ENCODE measurements around the gene SOHLH1. TPM values are rescaled to one million over a fixed set of nuclear protein-coding genes. Genes with fewer than 3 reads are reported as not detected.

SOHLH1 gene
- polyA plus RNA-seq, 1 experiment = not detected

- Histone ChIP-seq H3K4me3 (ENCODE audit: low read depth, low read length) (no peak overlapping the region), H3K9me3 (ENCODE audit: control insufficient read depth, insufficient read depth, low read length) (peaks cover 29% of the 10 kb centered on the region), H3K27me3 (ENCODE audit: control insufficient read depth, insufficient read depth, low read length) (peaks cover 2% of the 10 kb centered on the region), H3K27ac (ENCODE audit: low read depth, low read length) (no peak overlapping the region)
- POLR2A ChIA-PET = no interaction called here
- DNase-seq (ENCODE audit: low read depth, low spot score) = no peak
- TF ChIP-seq, protein P1, sequence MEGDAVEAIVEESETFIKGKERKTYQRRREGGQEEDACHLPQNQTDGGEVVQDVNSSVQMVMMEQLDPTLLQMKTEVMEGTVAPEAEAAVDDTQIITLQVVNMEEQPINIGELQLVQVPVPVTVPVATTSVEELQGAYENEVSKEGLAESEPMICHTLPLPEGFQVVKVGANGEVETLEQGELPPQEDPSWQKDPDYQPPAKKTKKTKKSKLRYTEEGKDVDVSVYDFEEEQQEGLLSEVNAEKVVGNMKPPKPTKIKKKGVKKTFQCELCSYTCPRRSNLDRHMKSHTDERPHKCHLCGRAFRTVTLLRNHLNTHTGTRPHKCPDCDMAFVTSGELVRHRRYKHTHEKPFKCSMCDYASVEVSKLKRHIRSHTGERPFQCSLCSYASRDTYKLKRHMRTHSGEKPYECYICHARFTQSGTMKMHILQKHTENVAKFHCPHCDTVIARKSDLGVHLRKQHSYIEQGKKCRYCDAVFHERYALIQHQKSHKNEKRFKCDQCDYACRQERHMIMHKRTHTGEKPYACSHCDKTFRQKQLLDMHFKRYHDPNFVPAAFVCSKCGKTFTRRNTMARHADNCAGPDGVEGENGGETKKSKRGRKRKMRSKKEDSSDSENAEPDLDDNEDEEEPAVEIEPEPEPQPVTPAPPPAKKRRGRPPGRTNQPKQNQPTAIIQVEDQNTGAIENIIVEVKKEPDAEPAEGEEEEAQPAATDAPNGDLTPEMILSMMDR (IDR thresholded peaks at IDR 0.05; ENCODE audit: low read depth, low read length) = no peak
- CTCF ChIA-PET = no interaction called here
Measured at GRCh38 chr9:135665795-135666189, 33.5 kb downstream of the SOHLH1 start.

DNA sequence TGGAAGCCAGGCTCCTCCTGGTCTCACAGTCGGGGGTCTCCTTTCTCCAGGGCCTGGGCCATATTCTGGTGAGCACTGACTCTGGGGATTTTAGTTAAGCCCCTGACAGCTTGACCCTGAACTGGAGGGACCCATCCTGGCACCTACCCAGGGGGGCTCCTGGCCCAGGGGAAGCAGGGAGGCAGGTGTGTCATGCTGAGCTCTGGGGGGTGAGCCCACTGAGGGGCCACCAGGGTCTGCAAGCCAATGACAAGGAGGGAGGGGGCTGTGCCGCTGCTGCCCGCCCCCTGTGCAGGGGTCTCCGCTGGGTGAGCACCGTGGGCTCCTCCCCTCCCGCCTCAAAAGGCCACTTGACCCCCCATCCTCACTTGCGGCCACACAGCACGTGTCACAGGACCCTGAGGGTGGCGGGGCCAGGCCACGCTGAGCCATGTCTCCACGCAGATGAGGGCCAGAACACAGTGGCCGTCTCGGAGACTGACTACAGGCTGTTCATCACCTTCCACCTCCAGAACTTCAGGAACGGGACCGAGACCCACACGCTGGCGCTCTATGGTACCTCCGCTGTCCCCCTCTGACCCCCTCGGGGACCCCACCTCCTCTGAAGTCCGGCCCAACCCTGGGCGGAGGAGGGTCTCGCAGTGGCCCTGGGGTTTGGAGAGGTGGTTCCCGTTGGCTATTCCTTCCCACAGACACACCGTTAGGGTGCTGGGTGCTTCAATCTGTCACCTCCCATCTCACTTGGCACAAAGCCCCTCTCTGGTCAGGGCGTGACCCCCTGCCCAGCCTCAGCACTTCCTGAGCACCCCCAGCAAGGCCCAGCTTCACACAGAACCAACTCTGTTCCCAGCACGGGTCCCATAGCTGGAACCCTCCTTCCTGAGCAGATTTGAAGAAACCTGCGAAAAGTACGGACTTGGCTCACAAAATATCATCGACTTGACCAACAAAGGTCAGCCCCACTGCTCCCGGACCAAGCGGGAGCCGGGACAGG, 34.2 kb downstream of the SOHLH1 start:
- TF ChIP-seq, protein P1 (IDR thresholded peaks at IDR 0.05; ENCODE audit: low read depth, low read length) = no peak
- Histone ChIP-seq H3K27ac (ENCODE audit: low read depth, low read length) (no peak overlapping the region), H3K27me3 (ENCODE audit: control insufficient read depth, insufficient read depth, low read length) (peaks cover 2% of the 10 kb centered on the region), H3K9me3 (ENCODE audit: control insufficient read depth, insufficient read depth, low read length) (peaks cover 27% of the 10 kb centered on the region), H3K4me3 (ENCODE audit: low read depth, low read length) (no peak overlapping the region)
- CTCF ChIA-PET = no interaction called here
- POLR2A ChIA-PET = no interaction called here
- no peak for DNase-seq (ENCODE audit: low read depth, low spot score)

DNA sequence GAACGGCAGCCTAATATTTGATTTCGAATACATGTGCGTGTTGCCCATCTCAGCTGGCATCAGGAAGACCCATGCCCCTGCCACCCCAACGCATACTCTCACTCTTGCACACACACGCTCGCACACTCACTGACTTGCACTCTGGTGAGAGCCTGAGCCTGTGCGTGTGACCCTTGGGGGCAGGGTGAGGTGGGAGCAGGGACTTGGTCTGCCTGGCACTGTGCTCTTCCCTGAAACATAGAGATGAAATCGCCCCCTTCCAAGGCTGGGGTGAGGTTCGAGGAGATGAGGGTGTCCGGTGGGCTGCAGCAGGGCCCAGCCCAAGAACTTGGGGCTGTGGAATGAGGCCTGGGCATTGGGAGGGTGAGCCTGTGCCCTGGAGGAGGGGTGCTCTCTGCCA, 35.0 kb downstream of the SOHLH1 start:
- ChIA-PET CTCF (no interaction called here), POLR2A (no interaction called here)
- H3K9me3 ChIP-seq (ENCODE audit: control insufficient read depth, insufficient read depth, low read length) = peaks cover 21% of the 10 kb centered on the region
- no peak overlapping the region for H3K4me3 ChIP-seq (ENCODE audit: low read depth, low read length)
- no peak for DNase-seq (ENCODE audit: low read depth, low spot score)
- H3K27me3 ChIP-seq (ENCODE audit: control insufficient read depth, insufficient read depth, low read length) = peaks cover 2% of the 10 kb centered on the region
- H3K27ac ChIP-seq (ENCODE audit: low read depth, low read length) = no peak overlapping the region
- TF ChIP-seq, protein P1 (IDR thresholded peaks at IDR 0.05; ENCODE audit: low read depth, low read length) = no peak

DNA sequence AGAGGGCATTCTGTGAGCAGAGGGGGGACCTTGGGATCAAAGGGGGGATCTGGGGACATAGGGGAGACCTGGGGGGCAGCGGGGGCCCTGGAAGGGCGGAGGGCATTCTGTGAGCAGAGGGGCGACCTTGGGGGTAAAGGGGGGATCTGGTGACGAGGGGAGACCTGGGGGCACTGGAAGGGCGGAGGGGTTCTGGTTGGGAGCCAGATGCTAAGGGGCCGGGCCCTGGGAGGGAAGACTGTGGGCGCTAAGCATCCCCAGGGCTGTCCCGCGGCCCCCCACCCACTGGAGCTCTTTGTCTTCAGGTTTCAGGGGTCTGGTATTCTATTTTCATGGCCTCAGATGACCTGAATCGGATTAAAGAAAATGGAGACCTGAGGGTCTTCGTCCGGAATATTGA, 35.4 kb downstream of the SOHLH1 start:
- Histone ChIP-seq H3K9me3 (ENCODE audit: control insufficient read depth, insufficient read depth, low read length) (peaks cover 21% of the 10 kb centered on the region), H3K4me3 (ENCODE audit: low read depth, low read length) (no peak overlapping the region), H3K27me3 (ENCODE audit: control insufficient read depth, insufficient read depth, low read length) (peaks cover 2% of the 10 kb centered on the region), H3K27ac (ENCODE audit: low read depth, low read length) (no peak overlapping the region)
- CTCF ChIA-PET = no interaction called here
- POLR2A ChIA-PET = no interaction called here
- TF ChIP-seq, protein P1 (IDR thresholded peaks at IDR 0.05; ENCODE audit: low read depth, low read length) = no peak
- no peak for DNase-seq (ENCODE audit: low read depth, low spot score)

- ChIA-PET CTCF (no interaction called here), POLR2A (no interaction called here)
- H3K9me3 ChIP-seq (ENCODE audit: control insufficient read depth, insufficient read depth, low read length) = peaks cover 21% of the 10 kb centered on the region
- TF ChIP-seq, protein P1 (IDR thresholded peaks at IDR 0.05; ENCODE audit: low read depth, low read length) = no peak
- peaks cover 2% of the 10 kb centered on the region for H3K27me3 ChIP-seq (ENCODE audit: control insufficient read depth, insufficient read depth, low read length)
- DNase-seq (ENCODE audit: low read depth, low spot score) = no peak
- no peak overlapping the region for H3K27ac ChIP-seq (ENCODE audit: low read depth, low read length)
- H3K4me3 ChIP-seq (ENCODE audit: low read depth, low read length) = no peak overlapping the region
Measured at GRCh38 chr9:135663451-135663770, 35.9 kb downstream of the SOHLH1 start.
